Measurements from ENCODE around the gene PEAR1.

PEAR1 gene

GRCh38 chr1:156935505-156936128, 42.1 kb downstream of the PEAR1 start:
- no peak overlapping the region for H3K4me3 ChIP-seq (ENCODE audit: low read depth, low read length)

GRCh38 chr1:156936191-156936590, 42.7 kb downstream of the PEAR1 start:
- no peak overlapping the region for H3K4me3 ChIP-seq (ENCODE audit: low read depth, low read length)

- H3K4me3 ChIP-seq (ENCODE audit: low read depth, low read length) = no peak overlapping the region
Measured at GRCh38 chr1:156936721-156937220, 43.3 kb downstream of the PEAR1 start.

GRCh38 chr1:156937883-156938282, 44.4 kb downstream of the PEAR1 start:
- no peak overlapping the region for H3K4me3 ChIP-seq (ENCODE audit: low read depth, low read length)

- no peak overlapping the region for H3K4me3 ChIP-seq (ENCODE audit: low read depth, low read length)
Measured at GRCh38 chr1:156938813-156939212, 45.3 kb downstream of the PEAR1 start.

- no peak overlapping the region for H3K4me3 ChIP-seq (ENCODE audit: low read depth, low read length)
Measured at GRCh38 chr1:156939786-156940334, 46.3 kb downstream of the PEAR1 start.

GRCh38 chr1:156941675-156942074, 48.2 kb downstream of the PEAR1 start:
- no peak overlapping the region for H3K4me3 ChIP-seq (ENCODE audit: low read depth, low read length)

- H3K4me3 ChIP-seq (ENCODE audit: low read depth, low read length) = no peak overlapping the region
Measured at GRCh38 chr1:156942176-156942575, 48.7 kb downstream of the PEAR1 start.

GRCh38 chr1:156942576-156942975, 49.1 kb downstream of the PEAR1 start:
- H3K4me3 ChIP-seq (ENCODE audit: low read depth, low read length) = no peak overlapping the region

- H3K4me3 ChIP-seq (ENCODE audit: low read depth, low read length) = no peak overlapping the region
Measured at GRCh38 chr1:156943756-156944155, 50.2 kb downstream of the PEAR1 start.

GRCh38 chr1:156944268-156944667, 50.8 kb downstream of the PEAR1 start:
- H3K4me3 ChIP-seq (ENCODE audit: low read depth, low read length) = no peak overlapping the region

GRCh38 chr1:156944848-156945247, 51.3 kb downstream of the PEAR1 start:
- H3K4me3 ChIP-seq (ENCODE audit: low read depth, low read length) = no peak overlapping the region

- no peak overlapping the region for H3K4me3 ChIP-seq (ENCODE audit: low read depth, low read length)
Measured at GRCh38 chr1:156945881-156946661, 52.6 kb downstream of the PEAR1 start.

- no peak overlapping the region for H3K4me3 ChIP-seq (ENCODE audit: low read depth, low read length)
Measured at GRCh38 chr1:156947127-156947526, 53.6 kb downstream of the PEAR1 start.

GRCh38 chr1:156947818-156948525, 54.5 kb downstream of the PEAR1 start:
- no peak overlapping the region for H3K4me3 ChIP-seq (ENCODE audit: low read depth, low read length)

GRCh38 chr1:156948708-156949107, 55.2 kb downstream of the PEAR1 start:
- no peak overlapping the region for H3K4me3 ChIP-seq (ENCODE audit: low read depth, low read length)

GRCh38 chr1:156949127-156949526, 55.6 kb downstream of the PEAR1 start:
- no peak overlapping the region for H3K4me3 ChIP-seq (ENCODE audit: low read depth, low read length)

GRCh38 chr1:156951371-156951770, 57.9 kb downstream of the PEAR1 start:
- no peak overlapping the region for H3K4me3 ChIP-seq (ENCODE audit: low read depth, low read length)

- H3K4me3 ChIP-seq (ENCODE audit: low read depth, low read length) = no peak overlapping the region
Measured at GRCh38 chr1:156953571-156953970, 60.1 kb downstream of the PEAR1 start.

- no peak overlapping the region for H3K4me3 ChIP-seq (ENCODE audit: low read depth, low read length)
Measured at GRCh38 chr1:156956333-156956732, 62.8 kb downstream of the PEAR1 start.

GRCh38 chr1:156957634-156958033, 64.1 kb downstream of the PEAR1 start:
- H3K4me3 ChIP-seq (ENCODE audit: low read depth, low read length) = no peak overlapping the region
